H1 (cell line): ENCODE results near the gene FBN1. TPM values are rescaled to one million over a fixed set of nuclear protein-coding genes. Genes with fewer than 3 reads are reported as not detected.

ENCODE experiments used
- EGR1 ChIP-seq: IDR thresholded peaks from 2 replicates; pipeline ENCODE4 v1.6.1; 2011; ENCODE audit warnings: low read depth, low read length, borderline replicate concordance
- polyA plus RNA-seq, 7 experiments: library from polyadenylated mRNA; depleted of rRNA in 3 of 7; stranded (reverse) in 5 of 7; unstranded in 2 of 7; fragments of >200 nt in 5 of 7; fragments of 200-250 nt in 2 of 7; gene quantifications; 1 replicate in 5 of 7; 2 replicates in 1 of 7; 4 replicates in 1 of 7; pipeline versions ENCODE4 v1.2.1 to v1.2.3, GENCODE V29; 2011 to 2013; ENCODE audit warnings: missing spikeins in 2 of 7, mixed read lengths in 2 of 7
- total RNA-seq: library from RNA; stranded (reverse); fragmentation: NEBNext Ultra II Directional; extraction: Animal tissue kit (Norgen Biotek cat#: 25700); gene quantifications from 2 replicates; pipeline ENCODE4 v1.2.1, GENCODE V29; 2021
- TF ChIP-seq, protein P1 (sequence below), 3 experiments: IDR thresholded peaks; 1 replicate in 2 of 3; 2 replicates in 1 of 3; pipeline versions ENCODE4 v1.5.1 to v1.6.1; 2011; ENCODE audit warnings: low read length in 3 of 3, mild to moderate bottlenecking in 3 of 3, inconsistent platforms in 2 of 3, low read depth in 1 of 3, moderate library complexity in 1 of 3; ENCODE audit not compliant: insufficient read depth in 1 of 3; ENCODE audit errors: control extremely low read depth in 1 of 3

Gene FBN1
- total and polyA plus RNA-seq, 2 of the 8 experiments (the other 6 are each of a cell fraction or from before 2014, with no cell fraction given), result 3.0 to 4.0 TPM

DNA sequence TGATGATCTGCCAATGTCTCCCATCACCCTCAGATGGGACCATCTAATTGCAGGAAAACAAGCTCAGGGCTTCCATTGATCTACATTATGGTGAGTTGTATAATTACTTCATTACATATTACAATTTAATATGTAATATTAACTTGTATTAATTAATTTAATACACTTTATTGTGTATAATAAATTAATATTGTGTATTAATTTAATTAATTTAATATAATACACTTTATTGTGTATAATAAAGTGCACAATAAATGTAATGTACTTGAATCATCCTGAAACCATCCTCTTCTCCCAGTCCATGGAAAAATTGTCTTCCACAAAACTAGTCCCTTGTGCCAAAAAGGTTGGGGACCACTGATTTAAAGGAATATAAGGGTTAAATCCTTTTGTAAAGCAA, 123.4 kb downstream of the FBN1 start (continued):
- TF ChIP-seq, protein P1, sequence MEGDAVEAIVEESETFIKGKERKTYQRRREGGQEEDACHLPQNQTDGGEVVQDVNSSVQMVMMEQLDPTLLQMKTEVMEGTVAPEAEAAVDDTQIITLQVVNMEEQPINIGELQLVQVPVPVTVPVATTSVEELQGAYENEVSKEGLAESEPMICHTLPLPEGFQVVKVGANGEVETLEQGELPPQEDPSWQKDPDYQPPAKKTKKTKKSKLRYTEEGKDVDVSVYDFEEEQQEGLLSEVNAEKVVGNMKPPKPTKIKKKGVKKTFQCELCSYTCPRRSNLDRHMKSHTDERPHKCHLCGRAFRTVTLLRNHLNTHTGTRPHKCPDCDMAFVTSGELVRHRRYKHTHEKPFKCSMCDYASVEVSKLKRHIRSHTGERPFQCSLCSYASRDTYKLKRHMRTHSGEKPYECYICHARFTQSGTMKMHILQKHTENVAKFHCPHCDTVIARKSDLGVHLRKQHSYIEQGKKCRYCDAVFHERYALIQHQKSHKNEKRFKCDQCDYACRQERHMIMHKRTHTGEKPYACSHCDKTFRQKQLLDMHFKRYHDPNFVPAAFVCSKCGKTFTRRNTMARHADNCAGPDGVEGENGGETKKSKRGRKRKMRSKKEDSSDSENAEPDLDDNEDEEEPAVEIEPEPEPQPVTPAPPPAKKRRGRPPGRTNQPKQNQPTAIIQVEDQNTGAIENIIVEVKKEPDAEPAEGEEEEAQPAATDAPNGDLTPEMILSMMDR (IDR thresholded peaks at IDR 0.05; ENCODE audit: control extremely low read depth in 1 of 3, insufficient read depth in 1 of 3, low read depth in 1 of 3, low read length in 3 of 3), result no peak
- TF ChIP-seq EGR1, result no peak
